ENCODE data around the gene TLR8. TPM values are rescaled to one million over a fixed set of nuclear protein-coding genes. Genes with fewer than 3 reads are reported as not detected.
"Not testable (repeated sequence)": the region's sequence is repeated elsewhere in the genome, so short reads cannot be mapped to it uniquely, and the experiment has no call there.

TLR8 gene
- total RNA-seq, 6 experiments from 2014 or later: 0.37 to 2.2 (median 1.4) TPM

- no peak for ATAC-seq
- no peak for DNase-seq
- WGBS (ENCODE audit: insufficient coverage, low coverage, low lambda C conversion rate, missing lambda C conversion rate): 89% methylated on average over 1 of the region's 1 CpG
- intact Hi-C loops (cut with DNase I): no loop called here
- TF ChIP-seq POLR2A (IDR thresholded peaks at IDR 0.05): no peak
- TF ChIP-seq, protein P1, sequence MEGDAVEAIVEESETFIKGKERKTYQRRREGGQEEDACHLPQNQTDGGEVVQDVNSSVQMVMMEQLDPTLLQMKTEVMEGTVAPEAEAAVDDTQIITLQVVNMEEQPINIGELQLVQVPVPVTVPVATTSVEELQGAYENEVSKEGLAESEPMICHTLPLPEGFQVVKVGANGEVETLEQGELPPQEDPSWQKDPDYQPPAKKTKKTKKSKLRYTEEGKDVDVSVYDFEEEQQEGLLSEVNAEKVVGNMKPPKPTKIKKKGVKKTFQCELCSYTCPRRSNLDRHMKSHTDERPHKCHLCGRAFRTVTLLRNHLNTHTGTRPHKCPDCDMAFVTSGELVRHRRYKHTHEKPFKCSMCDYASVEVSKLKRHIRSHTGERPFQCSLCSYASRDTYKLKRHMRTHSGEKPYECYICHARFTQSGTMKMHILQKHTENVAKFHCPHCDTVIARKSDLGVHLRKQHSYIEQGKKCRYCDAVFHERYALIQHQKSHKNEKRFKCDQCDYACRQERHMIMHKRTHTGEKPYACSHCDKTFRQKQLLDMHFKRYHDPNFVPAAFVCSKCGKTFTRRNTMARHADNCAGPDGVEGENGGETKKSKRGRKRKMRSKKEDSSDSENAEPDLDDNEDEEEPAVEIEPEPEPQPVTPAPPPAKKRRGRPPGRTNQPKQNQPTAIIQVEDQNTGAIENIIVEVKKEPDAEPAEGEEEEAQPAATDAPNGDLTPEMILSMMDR (IDR thresholded peaks at IDR 0.05): no peak
- Histone ChIP-seq H3K27me3 (no peaks in the 10 kb centered on the region), H3K4me1 (no peaks in the 10 kb centered on the region), H3K36me3 (no peaks in the 10 kb centered on the region), H3K4me3 (no peak overlapping the region), H3K9me3 (no peaks in the 10 kb centered on the region), H3K27ac (no peak overlapping the region)
Observed at GRCh38 chrX:12932244-12932643, 25.8 kb downstream of the TLR8 start.

GRCh38 chrX:12934850-12935249 lies 28.4 kb downstream of the TLR8 start:
- H3K4me1 ChIP-seq: no peaks in the 10 kb centered on the region
- H3K4me3 ChIP-seq: no peak overlapping the region
- H3K9me3 ChIP-seq: no peaks in the 10 kb centered on the region
- WGBS (ENCODE audit: insufficient coverage, low coverage, low lambda C conversion rate, missing lambda C conversion rate): 87% methylated on average over 5 of the region's 5 CpGs
- DNase-seq (no peak), ATAC-seq (no peak)
- H3K27ac ChIP-seq: no peak overlapping the region
- intact Hi-C loops (cut with DNase I): no loop called here
- TF ChIP-seq, protein P1 (IDR thresholded peaks at IDR 0.05): no peak
- no peak for TF ChIP-seq POLR2A (IDR thresholded peaks at IDR 0.05)
- H3K27me3 ChIP-seq: no peaks in the 10 kb centered on the region
- H3K36me3 ChIP-seq: no peaks in the 10 kb centered on the region

DNA sequence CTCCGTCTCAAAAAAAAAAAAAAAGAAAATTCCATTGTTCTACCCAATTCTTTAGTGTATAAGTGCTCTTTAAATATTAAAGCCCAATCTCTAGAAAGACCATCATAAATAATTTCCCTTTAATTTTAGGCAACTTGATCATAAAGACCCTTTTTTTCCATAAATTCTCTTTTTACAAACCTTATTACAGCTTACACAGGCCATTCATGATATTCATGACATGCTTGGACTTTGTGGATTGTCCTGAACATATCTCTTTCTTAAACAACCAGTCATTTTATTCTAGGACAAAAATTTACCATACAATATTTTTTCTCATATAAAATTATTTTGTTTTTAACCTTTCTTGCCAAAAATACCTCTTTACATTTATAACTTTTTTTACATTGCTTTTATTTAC lies 30.5 kb downstream of the TLR8 start:
- no peak overlapping the region for H3K4me3 ChIP-seq
- intact Hi-C loops (cut with DNase I): no loop called here
- no peaks in the 10 kb centered on the region for H3K27me3 ChIP-seq
- DNase-seq (no peak), ATAC-seq (no peak)
- 89% methylated on average over 1 of the region's 1 CpG for WGBS (ENCODE audit: insufficient coverage, low coverage, low lambda C conversion rate, missing lambda C conversion rate)
- no peaks in the 10 kb centered on the region for H3K36me3 ChIP-seq
- H3K27ac ChIP-seq: no peak overlapping the region
- H3K4me1 ChIP-seq: no peaks in the 10 kb centered on the region
- no peaks in the 10 kb centered on the region for H3K9me3 ChIP-seq
- TF ChIP-seq, protein P1 (IDR thresholded peaks at IDR 0.05): no peak
- TF ChIP-seq POLR2A (IDR thresholded peaks at IDR 0.05): no peak

GRCh38 chrX:12940471-12940870 lies 34.1 kb downstream of the TLR8 start:
- 69% methylated on average over 7 of the region's 9 CpGs for WGBS (ENCODE audit: insufficient coverage, low coverage, low lambda C conversion rate, missing lambda C conversion rate)
- H3K4me1 ChIP-seq; H3K27me3 ChIP-seq; H3K27ac ChIP-seq; H3K36me3 ChIP-seq; DNase-seq; intact Hi-C loops (cut with DNase I); ATAC-seq; H3K4me3 ChIP-seq; H3K9me3 ChIP-seq: not testable (repeated sequence)

DNA sequence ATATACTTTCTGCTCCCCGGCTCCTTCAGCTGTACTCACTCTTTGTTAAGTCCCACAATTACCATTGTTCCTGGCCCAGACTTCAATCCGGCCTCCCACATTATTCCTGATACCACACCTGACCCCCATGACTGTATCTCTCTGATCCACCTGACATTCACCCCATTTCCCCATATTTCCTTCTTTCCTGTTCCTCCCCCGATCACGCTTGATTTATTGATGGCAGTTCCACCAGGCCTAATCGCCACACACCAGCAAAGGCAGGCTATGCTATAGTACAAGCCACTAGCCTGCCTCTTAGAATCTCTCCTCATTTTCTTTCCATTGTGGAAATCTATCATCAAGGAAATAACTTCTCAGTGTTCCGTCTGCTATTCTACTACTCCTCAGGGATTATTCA lies 37.2 kb downstream of the TLR8 start:
- ATAC-seq; H3K4me3 ChIP-seq; intact Hi-C loops (cut with DNase I); DNase-seq; H3K36me3 ChIP-seq; H3K9me3 ChIP-seq; H3K27me3 ChIP-seq; H3K27ac ChIP-seq: not testable (repeated sequence)
- peaks cover 0 to 15% (median 6%) of the 10 kb centered on the region in 4 donors for H3K4me1 ChIP-seq
- 71% methylated on average over 4 of the region's 6 CpGs for WGBS (ENCODE audit: insufficient coverage, low coverage, low lambda C conversion rate, missing lambda C conversion rate)

- H3K27me3 ChIP-seq, ATAC-seq: not testable (repeated sequence)
- 78% methylated on average over 3 of the region's 4 CpGs for WGBS (ENCODE audit: insufficient coverage, low coverage, low lambda C conversion rate, missing lambda C conversion rate)
Observed at GRCh38 chrX:12944452-12944851, 38.0 kb downstream of the TLR8 start.

More at GRCh38 chrX:12944452-12944851, 38.0 kb downstream of the TLR8 start:
- DNase-seq; H3K9me3 ChIP-seq; H3K36me3 ChIP-seq; H3K27ac ChIP-seq; H3K4me3 ChIP-seq; intact Hi-C loops (cut with DNase I): not testable (repeated sequence)
- H3K4me1 ChIP-seq: peaks cover 0 to 15% (median 6%) of the 10 kb centered on the region in 4 donors
